ENCODE measurements around the gene DCTN3. TPM values are rescaled to one million over a fixed set of nuclear protein-coding genes. Genes with fewer than 3 reads are reported as not detected.

Gene DCTN3
- total and polyA plus RNA-seq, 2 donors from 2014 or later: 92.0 to 175 TPM

DNA sequence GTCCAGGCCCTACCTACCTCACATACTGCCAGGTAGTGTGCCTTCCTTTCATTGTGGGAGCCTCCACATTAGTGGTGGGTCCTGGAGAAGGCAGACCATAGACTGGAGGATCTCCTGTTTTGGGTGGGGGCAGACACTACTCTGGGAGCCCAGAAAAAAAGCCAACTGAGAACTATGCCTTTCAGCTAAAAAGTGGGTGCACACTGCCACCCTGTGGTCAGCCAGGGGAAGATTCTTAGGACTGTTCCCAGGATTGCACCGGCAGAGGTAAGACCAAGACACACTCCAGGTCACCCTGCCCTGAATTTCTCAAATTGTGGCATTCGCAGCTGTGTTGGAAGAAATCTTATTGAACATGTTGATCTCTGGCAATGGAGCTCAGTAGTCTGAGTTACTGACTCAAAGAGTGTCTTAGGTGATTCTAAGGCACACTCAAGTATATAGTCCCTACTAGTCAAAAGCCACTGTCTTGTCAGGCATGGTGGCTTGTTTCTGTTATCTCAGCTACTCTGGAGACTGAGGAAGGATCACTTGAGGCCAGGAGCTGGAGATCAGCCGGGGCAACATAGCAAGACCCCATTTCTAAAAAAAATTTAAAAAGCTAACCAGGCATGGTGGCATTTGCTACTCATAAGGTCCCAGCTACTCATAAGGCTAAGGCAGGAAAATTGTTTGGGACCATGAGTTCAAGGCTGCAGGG lies 13.7 kb upstream of the DCTN3 start:
- peaks cover 2 to 7% (median 2%) of the 10 kb centered on the region in 3 donors for H3K36me3 ChIP-seq (ENCODE audit: control insufficient read depth in 2 of 3, insufficient read depth in 3 of 3, low read length in 3 of 3)
- peaks cover 9% of the 10 kb centered on the region for H3K27me3 ChIP-seq (ENCODE audit: control insufficient read depth, insufficient read depth, low read length)
- FAIRE-seq (no peak), DNase-seq (peak in 4 of 5 donors; percentile 64 to 80 (median 71))
- peak; percentile 86 for TF ChIP-seq CTCF (IDR thresholded peaks at IDR 0.05; ENCODE audit: borderline replicate concordance, extremely low read depth, insufficient read depth)
- no peaks in the 10 kb centered on the region for H3K9me3 ChIP-seq (ENCODE audit: control insufficient read depth in 2 of 3, insufficient read depth in 1 of 3, low read length in 3 of 3)
- no peak overlapping the region for H3K9ac ChIP-seq (ENCODE audit: low read length in 3 of 3)
- no peak overlapping the region for H3K27ac ChIP-seq (ENCODE audit: low read depth in 2 of 2, low read length in 2 of 2)
- intact Hi-C loops (cut with DNase I): no loop called here
- peaks cover 0 to 24% (median 2%) of the 10 kb centered on the region in 3 donors for H3K4me1 ChIP-seq (ENCODE audit: control insufficient read depth in 2 of 3, insufficient read depth in 2 of 3, low read depth in 1 of 3, low read length in 3 of 3)
- no peak overlapping the region for H3K4me3 ChIP-seq (ENCODE audit: low read length in 3 of 3)

DNA sequence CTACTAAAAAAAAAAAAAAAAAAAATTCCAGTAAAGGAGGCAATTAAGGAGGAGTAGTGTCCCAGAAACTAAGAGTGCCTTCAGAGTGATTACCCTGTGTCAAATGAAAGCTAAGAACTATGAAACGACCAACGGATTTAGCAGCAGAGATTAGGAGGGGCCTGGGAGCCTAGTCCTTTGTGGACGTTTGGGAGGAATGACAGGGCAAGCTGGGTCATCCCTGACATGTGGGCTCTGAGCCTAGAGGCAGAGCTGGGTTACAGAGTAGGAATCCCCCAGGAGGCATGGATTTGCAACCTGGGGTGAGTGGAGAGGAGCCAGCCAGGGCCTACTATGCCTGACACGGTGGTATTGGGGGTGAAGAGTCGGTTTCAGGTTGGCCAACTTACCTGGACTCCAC lies 12.9 kb upstream of the DCTN3 start:
- intact Hi-C loops (cut with DNase I): no loop called here
- Histone ChIP-seq H3K9ac (ENCODE audit: low read length in 3 of 3) (no peak overlapping the region), H3K27me3 (ENCODE audit: control insufficient read depth, insufficient read depth, low read length) (peaks cover 13% of the 10 kb centered on the region), H3K9me3 (ENCODE audit: control insufficient read depth in 2 of 3, insufficient read depth in 1 of 3, low read length in 3 of 3) (no peaks in the 10 kb centered on the region), H3K27ac (ENCODE audit: low read depth in 2 of 2, low read length in 2 of 2) (no peak overlapping the region), H3K36me3 (ENCODE audit: control insufficient read depth in 2 of 3, insufficient read depth in 3 of 3, low read length in 3 of 3) (peaks cover 2 to 7% (median 2%) of the 10 kb centered on the region in 3 donors), H3K4me3 (ENCODE audit: low read length in 3 of 3) (no peak overlapping the region), H3K4me1 (ENCODE audit: control insufficient read depth in 2 of 3, insufficient read depth in 2 of 3, low read depth in 1 of 3, low read length in 3 of 3) (peaks cover 0 to 26% (median 2%) of the 10 kb centered on the region in 3 donors)
- FAIRE-seq: no peak
- TF ChIP-seq CTCF (IDR thresholded peaks at IDR 0.05; ENCODE audit: borderline replicate concordance, extremely low read depth, insufficient read depth): no peak
- DNase-seq: no peak

DNA sequence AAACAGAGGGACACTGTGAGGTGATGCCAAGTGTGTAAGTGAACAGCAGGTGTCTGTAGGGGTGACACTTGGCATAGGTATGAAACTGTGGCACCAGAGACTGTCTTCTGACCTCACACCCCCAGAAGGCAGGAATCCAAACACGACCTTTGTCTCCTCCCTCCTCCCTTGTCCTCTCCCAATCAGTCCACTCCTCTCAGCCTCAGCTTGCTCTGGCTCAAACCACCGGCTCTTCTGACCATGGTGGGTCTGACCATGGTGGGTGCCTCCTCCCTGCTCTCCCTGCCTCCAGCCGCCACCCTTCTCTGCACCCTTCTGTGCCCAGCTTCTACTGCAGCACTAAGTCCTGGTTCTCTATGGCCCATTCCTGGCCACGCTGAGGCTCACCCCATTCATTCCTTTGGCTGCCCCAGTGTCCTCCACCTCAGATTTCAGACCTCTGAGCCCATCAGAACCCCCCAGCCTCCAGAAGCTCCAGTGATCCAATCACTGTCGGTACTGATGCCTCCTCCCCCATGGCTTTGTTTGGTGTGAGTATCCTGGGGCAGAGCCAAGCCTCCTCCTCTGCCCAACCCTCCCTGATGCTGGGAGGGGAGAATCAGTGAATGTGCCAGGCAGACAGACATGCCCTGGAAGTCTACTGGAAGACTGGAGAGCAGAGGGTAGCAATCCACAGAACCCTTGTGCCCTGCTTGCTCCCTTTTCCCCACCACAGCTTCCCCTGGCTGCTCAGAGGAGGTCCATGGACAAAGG lies 10.3 kb upstream of the DCTN3 start:
- intact Hi-C loops (cut with DNase I): no loop called here
- DNase-seq (no peak), FAIRE-seq (no peak)
- Histone ChIP-seq H3K36me3 (ENCODE audit: control insufficient read depth in 2 of 3, insufficient read depth in 3 of 3, low read length in 3 of 3) (peaks cover 2 to 7% (median 2%) of the 10 kb centered on the region in 3 donors), H3K4me3 (ENCODE audit: low read length in 3 of 3) (no peak overlapping the region), H3K9me3 (ENCODE audit: control insufficient read depth in 2 of 3, insufficient read depth in 1 of 3, low read length in 3 of 3) (no peaks in the 10 kb centered on the region), H3K9ac (ENCODE audit: low read length in 3 of 3) (no peak overlapping the region), H3K27me3 (ENCODE audit: control insufficient read depth, insufficient read depth, low read length) (peaks cover 30% of the 10 kb centered on the region), H3K27ac (ENCODE audit: low read depth in 2 of 2, low read length in 2 of 2) (no peak overlapping the region), H3K4me1 (ENCODE audit: control insufficient read depth in 2 of 3, insufficient read depth in 2 of 3, low read depth in 1 of 3, low read length in 3 of 3) (peaks cover 0 to 11% (median 0%) of the 10 kb centered on the region in 3 donors)
- TF ChIP-seq CTCF (IDR thresholded peaks at IDR 0.05; ENCODE audit: borderline replicate concordance, extremely low read depth, insufficient read depth): no peak
